ENCODE results near the gene BPTF.

DNA sequence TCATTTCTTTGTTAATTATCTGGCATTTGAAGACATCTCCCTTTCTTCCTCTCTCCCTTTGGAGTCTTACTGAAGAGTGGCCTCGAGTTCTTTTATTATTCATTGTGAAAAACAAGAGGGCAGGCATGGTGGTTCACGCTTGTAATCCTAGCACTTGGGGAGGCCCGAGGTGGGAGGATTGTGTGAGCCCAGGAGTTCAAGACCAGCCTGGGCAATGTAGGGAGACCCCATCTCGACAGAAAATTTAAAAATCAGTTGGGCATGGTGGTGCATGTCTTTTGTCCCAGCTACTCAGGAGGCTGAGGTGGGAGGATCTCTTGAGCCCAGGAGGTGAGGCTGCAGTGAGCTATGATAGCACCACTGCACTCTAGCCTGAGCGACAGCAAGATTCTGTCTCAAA is 20.1 kb downstream of the BPTF start:
- TF ChIP-seq CTCF (conservative IDR thresholded peaks at IDR 0.05) (no peak), ZFX (IDR thresholded peaks at IDR 0.05) (no peak)

Data from C4-2B (cell line).